Kidney epithelial cell (primary cell): ENCODE measurements around the gene OBSCN. TPM values are rescaled to one million over a fixed set of nuclear protein-coding genes. Genes with fewer than 3 reads are reported as not detected.

Source experiments
- DNase-seq: peaks from one replicate; pipeline ENCODE4 v3.0.0-alpha.2; 2010; ENCODE audit warnings: low read depth
- H3K27me3 ChIP-seq: 2 replicates; pipeline ENCODE4 v1.6.0; 2011; ENCODE audit warnings: low read length; ENCODE audit not compliant: control insufficient read depth, insufficient read depth
- H3K36me3 ChIP-seq: 2 replicates; pipeline ENCODE4 v1.5.1; 2011; ENCODE audit warnings: low read length; ENCODE audit not compliant: control insufficient read depth, insufficient read depth
- H3K4me3 ChIP-seq: 2 replicates; pipeline ENCODE4 v1.5.1; 2011; ENCODE audit warnings: low read depth, mild to moderate bottlenecking, control low read depth, low read length
- total RNA-seq: library from RNA; depleted of rRNA; stranded (reverse); fragments of >200 nt; gene quantifications from 2 replicates; pipeline ENCODE4 v1.2.3, GENCODE V29; 2015
- TF ChIP-seq, protein P1 (sequence below): IDR thresholded peaks from 2 replicates; pipeline ENCODE4 v1.5.1; 2011; ENCODE audit warnings: mild to moderate bottlenecking, moderate library complexity, low read length, control low read depth, inconsistent platforms; ENCODE audit not compliant: insufficient read depth, poor library complexity, severe bottlenecking

Gene OBSCN
- total RNA-seq, 1 donor from 2014 or later = 13.5 TPM

DNA sequence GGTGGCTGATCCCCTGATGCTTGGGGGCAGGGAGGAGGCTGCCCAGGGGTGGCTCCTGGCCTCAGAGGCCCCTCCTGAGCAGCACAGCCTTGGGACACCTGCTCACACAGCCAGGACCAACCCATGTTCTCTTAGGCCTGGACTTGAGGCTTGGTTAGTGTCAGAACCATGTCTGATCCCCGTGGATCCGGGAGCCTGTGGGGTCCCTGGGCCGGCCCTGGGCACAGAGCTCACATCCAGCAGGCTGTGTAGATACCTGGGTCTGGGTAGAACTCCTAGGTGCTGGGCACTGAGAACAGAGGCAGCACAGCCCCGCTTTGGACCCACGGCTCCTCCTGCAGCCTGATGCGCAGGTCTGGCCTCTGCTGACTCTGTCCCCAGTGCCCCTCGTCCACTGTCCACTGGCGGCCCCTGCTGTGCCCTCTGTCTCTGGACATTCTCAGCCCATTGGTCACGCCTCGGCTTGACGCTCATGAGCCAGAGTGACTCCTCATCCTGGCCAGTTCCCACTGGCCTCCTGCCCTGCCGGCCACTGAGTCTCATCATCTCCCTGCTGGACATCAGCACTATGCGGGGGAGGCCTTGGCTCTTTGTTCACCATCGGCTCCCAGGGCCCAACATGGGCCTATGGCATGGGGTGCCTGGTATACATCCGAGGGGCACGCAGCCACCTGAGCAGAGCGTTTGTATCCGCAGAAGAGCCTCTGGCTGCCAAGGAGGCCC lies 128.6 kb downstream of the OBSCN start:
- DNase-seq = no peak
- H3K4me3 ChIP-seq = no peak overlapping the region
- H3K36me3 ChIP-seq = no peaks in the 10 kb centered on the region
- H3K27me3 ChIP-seq = no peaks in the 10 kb centered on the region
- TF ChIP-seq, protein P1, sequence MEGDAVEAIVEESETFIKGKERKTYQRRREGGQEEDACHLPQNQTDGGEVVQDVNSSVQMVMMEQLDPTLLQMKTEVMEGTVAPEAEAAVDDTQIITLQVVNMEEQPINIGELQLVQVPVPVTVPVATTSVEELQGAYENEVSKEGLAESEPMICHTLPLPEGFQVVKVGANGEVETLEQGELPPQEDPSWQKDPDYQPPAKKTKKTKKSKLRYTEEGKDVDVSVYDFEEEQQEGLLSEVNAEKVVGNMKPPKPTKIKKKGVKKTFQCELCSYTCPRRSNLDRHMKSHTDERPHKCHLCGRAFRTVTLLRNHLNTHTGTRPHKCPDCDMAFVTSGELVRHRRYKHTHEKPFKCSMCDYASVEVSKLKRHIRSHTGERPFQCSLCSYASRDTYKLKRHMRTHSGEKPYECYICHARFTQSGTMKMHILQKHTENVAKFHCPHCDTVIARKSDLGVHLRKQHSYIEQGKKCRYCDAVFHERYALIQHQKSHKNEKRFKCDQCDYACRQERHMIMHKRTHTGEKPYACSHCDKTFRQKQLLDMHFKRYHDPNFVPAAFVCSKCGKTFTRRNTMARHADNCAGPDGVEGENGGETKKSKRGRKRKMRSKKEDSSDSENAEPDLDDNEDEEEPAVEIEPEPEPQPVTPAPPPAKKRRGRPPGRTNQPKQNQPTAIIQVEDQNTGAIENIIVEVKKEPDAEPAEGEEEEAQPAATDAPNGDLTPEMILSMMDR = no peak

DNA sequence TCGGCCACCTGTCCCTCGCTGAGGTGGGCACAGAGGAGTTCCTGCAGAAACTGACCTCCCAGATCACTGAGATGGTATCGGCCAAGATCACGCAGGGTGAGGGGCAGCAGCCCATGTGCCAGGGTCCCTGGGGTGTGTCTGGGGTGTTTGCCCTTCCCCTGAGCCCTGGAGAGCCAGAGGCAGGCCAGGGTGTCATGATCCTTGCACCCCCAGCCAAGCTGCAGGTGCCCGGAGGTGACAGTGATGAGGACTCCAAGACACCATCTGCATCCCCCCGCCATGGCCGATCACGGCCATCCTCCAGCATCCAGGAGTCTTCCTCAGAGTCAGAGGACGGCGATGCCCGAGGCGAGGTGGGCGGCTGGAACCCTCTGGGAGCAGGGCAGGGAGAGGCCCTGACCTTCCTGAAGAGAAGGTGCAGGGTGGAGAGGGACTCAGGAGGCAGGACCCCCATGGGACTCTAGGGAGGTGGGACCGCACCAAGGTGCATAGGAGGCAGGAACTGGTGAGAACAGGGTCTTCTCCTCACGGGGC lies 129.3 kb downstream of the OBSCN start:
- Histone ChIP-seq H3K27me3 (no peaks in the 10 kb centered on the region), H3K4me3 (no peak overlapping the region), H3K36me3 (no peaks in the 10 kb centered on the region)
- no peak for DNase-seq
- TF ChIP-seq, protein P1 = no peak

DNA sequence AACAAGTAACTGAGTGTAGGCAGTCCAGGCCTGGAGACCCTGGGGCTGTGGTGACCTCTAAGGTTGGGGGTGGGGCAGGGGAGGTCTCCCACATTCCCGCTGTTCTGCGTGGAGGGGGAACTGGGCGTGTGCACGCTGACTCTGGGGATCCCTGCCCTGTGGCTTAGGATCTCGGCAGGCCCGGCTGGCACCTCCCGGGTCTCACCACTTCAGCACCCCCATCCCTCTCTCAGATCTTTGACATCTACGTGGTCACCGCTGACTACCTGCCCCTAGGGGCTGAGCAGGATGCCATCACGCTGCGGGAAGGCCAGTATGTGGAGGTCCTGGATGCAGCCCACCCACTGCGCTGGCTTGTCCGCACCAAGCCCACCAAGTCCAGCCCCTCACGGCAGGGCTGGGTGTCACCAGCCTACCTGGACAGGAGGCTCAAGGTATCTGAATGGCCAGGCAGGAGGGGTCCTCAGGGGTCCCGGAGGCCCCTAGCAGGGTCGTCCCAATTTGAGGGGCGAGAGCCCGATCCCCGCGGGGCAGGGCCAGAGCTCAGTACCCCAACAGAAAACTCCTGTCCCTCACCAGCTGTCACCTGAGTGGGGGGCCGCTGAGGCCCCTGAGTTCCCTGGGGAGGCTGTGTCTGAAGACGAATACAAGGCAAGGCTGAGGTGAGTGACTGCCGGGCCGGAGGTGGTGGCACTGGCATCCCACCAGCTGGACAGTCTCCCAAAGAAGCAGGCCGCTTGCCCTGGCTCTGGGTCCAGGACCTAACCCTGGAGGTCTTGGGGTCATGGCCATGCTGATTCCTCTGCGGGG lies 130.1 kb downstream of the OBSCN start:
- Histone ChIP-seq H3K4me3 (no peak overlapping the region), H3K36me3 (no peaks in the 10 kb centered on the region), H3K27me3 (no peaks in the 10 kb centered on the region)
- TF ChIP-seq, protein P1 = no peak
- DNase-seq = no peak

DNA sequence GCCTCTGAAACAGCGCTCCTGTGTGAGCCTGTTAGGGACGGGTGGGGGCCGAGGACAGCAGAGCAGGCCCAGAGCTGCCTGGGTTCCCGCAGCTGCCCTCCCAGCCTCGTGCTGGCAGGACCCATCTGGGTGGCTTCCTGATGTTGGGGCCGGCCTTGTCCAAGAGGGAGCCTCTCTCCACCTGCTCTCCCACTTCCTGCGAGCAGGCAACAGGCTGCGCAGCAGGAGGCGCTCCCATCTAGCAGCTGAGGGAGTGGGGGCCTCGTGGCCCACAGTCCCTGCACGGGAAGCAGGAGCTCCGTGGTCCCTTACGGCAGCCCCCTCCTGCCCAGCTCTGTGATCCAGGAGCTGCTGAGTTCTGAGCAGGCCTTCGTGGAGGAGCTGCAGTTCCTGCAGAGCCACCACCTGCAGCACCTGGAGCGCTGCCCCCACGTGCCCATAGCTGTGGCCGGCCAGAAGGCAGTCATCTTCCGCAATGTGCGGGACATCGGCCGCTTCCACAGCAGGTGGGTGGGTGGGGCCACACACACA lies 130.7 kb downstream of the OBSCN start:
- Histone ChIP-seq H3K36me3 (no peaks in the 10 kb centered on the region), H3K4me3 (no peak overlapping the region), H3K27me3 (no peaks in the 10 kb centered on the region)
- DNase-seq = no peak
- TF ChIP-seq, protein P1 = no peak

DNA sequence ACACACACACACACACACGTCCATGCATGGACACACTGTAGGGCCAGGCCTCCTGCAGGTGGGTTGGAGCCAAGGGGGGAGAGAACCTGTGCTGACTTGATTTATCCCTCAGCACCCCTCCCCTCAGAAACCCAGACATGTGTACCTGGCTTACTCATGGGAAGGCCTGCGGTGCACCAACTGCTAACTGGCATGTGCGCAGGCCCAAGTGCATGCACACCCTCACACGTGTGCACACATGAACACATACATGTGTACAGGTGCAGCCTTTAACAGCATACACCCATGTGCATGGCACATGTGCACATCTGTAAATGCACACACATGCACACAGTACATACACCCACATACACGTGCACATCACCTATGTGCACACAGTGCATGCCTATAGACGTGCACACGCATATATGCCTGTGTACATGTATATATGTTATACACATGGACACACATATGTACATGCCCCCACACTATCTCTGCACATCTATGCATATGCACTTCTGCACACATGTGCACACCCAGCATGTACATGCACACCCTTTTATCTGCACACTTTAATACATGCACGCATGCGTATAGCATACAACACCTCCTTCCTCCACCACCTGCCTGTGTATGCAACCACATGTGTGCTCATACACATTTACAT lies 131.3 kb downstream of the OBSCN start:
- TF ChIP-seq, protein P1 = no peak
- H3K36me3 ChIP-seq = no peaks in the 10 kb centered on the region
- H3K4me3 ChIP-seq = no peak overlapping the region
- H3K27me3 ChIP-seq = no peaks in the 10 kb centered on the region
- DNase-seq = no peak
